Naive thymus-derived CD8-positive, alpha-beta T cell (primary cell): ENCODE measurements around the gene FIP1L1. TPM values are rescaled to one million over a fixed set of nuclear protein-coding genes. Genes with fewer than 3 reads are reported as not detected.

ENCODE experiments used
- ATAC-seq, 2 donors: fragments of 150-1000 bp; cut with Tn5 transposase in 1 of 2; sonication (Bioruptor Pico), chemical (Tn5 transposase) in 1 of 2; 1 replicate in 1 of 2; 2 replicates in 1 of 2; pipeline ENCODE4 v1.10.0; 2021; ENCODE audit warnings: mild to moderate bottlenecking in 2 of 2, moderate library complexity in 2 of 2
- POLR2A ChIA-PET: fragments of 350-600 bp; sonication (Branson Sonifier 250); formaldehyde crosslinking; loops from one replicate; lab custom pipeline; 2021; ENCODE audit warnings: antibody characterized with exemption; lab: Charles Lee
- DNase-seq, 10 donors: peaks; one replicate each; pipeline versions ENCODE4 v3.0.0 to v3.0.0-alpha.2; 2020 to 2022
- H3K27ac Mint-ChIP-seq, 10 donors: one replicate each; pipeline ENCODE4 v1.8.0; 2020 to 2022; ENCODE audit warnings: mild to moderate bottlenecking in 10 of 10, mixed read lengths in 10 of 10, moderate library complexity in 4 of 10, inconsistent platforms in 1 of 10
- H3K27me3 Mint-ChIP-seq, 5 donors: one replicate each; pipeline ENCODE4 v1.8.0; 2021 to 2022; ENCODE audit warnings: mixed read lengths in 5 of 5
- H3K36me3 Mint-ChIP-seq, 3 donors: one replicate each; pipeline ENCODE4 v1.8.0; 2020 to 2022; ENCODE audit warnings: mixed read lengths in 3 of 3, mild to moderate bottlenecking in 2 of 3, inconsistent platforms in 1 of 3
- H3K4me1 Mint-ChIP-seq, 4 donors: one replicate each; pipeline ENCODE4 v1.8.0; 2021 to 2022; ENCODE audit warnings: mixed read lengths in 4 of 4
- H3K4me3 Mint-ChIP-seq, 10 donors: one replicate each; pipeline ENCODE4 v1.8.0; 2020 to 2022; ENCODE audit warnings: mild to moderate bottlenecking in 10 of 10, mixed read lengths in 10 of 10, moderate library complexity in 6 of 10, inconsistent platforms in 1 of 10
- H3K9me3 Mint-ChIP-seq, 9 donors: one replicate each; pipeline ENCODE4 v1.8.0; 2020 to 2022; ENCODE audit warnings: mixed read lengths in 9 of 9, mild to moderate bottlenecking in 3 of 9, inconsistent platforms in 1 of 9, moderate library complexity in 1 of 9
- polyA plus RNA-seq, 3 donors: library from polyadenylated mRNA; unstranded; fragments of 300-500 nt; fragmentation: Illumina TruSeq; gene quantifications; one replicate each; pipeline ENCODE4 v1.2.3, GENCODE V29; 2021
- total RNA-seq, 8 experiments: library from RNA in 2 of 8; stranded (reverse) in 2 of 8; gene quantifications; one replicate each; pipeline ENCODE4 v1.2.3 and lab custom pipeline; 2021 to 2026

Gene FIP1L1
- total and polyA plus RNA-seq, 5 experiments from 2014 or later, result 55.3 to 91.7 (median 72.2) TPM

DNA sequence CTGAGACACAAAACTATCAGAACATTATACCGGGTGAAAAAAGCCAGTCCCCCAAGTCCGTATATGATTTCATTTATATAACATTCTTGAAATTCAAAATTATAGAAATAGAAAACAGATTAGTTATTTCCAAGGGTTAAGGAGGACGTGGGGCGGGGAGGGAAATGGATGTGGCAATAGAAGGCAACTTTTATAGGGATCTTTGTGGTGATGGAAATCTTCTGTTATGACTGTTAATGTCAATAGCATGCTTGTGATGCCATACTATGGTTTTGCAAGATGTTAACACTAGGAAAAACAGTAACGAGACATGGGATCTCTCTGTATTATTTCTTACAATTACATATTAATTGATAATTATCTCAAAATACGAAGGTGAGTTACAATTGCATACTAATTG, 117.4 kb downstream of the FIP1L1 start:
- DNase-seq (no peak), ATAC-seq (no peak)
- Mint-ChIP-seq H3K27ac (no peak overlapping the region), H3K36me3 (no peaks in the 10 kb centered on the region), H3K27me3 (peaks cover 0 to 9% (median 0%) of the 10 kb centered on the region in 5 donors), H3K4me3 (no peak overlapping the region), H3K9me3 (no peaks in the 10 kb centered on the region), H3K4me1 (peaks cover 0 to 2% (median 0%) of the 10 kb centered on the region in 4 donors)
- POLR2A ChIA-PET, result no interaction called here

- Mint-ChIP-seq H3K4me1 (peaks cover 0 to 2% (median 0%) of the 10 kb centered on the region in 4 donors), H3K27me3 (peaks cover 0 to 5% (median 0%) of the 10 kb centered on the region in 5 donors)
- POLR2A ChIA-PET, result no interaction called here
Observed at GRCh38 chr4:53497487-53498244, 120.2 kb downstream of the FIP1L1 start.

GRCh38 chr4:53498706-53499105, 121.3 kb downstream of the FIP1L1 start:
- POLR2A ChIA-PET, result no interaction called here
- peaks cover 0 to 5% (median 0%) of the 10 kb centered on the region in 5 donors for H3K27me3 Mint-ChIP-seq
- H3K4me3 Mint-ChIP-seq, result no peak overlapping the region
- H3K36me3 Mint-ChIP-seq, result no peaks in the 10 kb centered on the region
- H3K9me3 Mint-ChIP-seq, result no peaks in the 10 kb centered on the region
- no peak overlapping the region for H3K27ac Mint-ChIP-seq
- no peak for DNase-seq
- no peak for ATAC-seq
- H3K4me1 Mint-ChIP-seq, result peaks cover 0 to 2% (median 0%) of the 10 kb centered on the region in 4 donors

More at GRCh38 chr4:53497487-53498244, 120.2 kb downstream of the FIP1L1 start:
- DNase-seq, result no peak
- H3K36me3 Mint-ChIP-seq, result no peaks in the 10 kb centered on the region
- H3K27ac Mint-ChIP-seq, result no peak overlapping the region
- H3K9me3 Mint-ChIP-seq, result no peaks in the 10 kb centered on the region
- H3K4me3 Mint-ChIP-seq, result no peak overlapping the region
- ATAC-seq, result no peak

DNA sequence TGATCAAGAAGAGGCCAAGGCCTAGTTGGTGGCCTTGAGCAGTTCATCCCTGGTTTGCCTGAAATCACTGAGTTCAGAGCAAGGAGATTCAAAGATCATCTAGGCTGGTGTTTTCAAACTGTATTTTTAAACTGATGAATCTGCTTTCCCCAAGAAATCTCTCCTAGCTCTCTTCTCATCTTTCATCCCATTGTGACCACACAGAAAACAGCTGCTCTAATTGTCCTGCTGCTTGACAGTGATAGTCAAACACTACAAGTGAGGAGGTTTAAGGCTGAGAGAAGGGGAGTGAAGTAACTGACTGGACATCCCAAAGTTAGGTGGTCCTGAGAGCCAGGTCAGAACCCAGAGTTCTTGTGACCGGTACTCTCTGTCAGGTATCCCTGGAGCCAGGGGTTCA, 122.3 kb downstream of the FIP1L1 start:
- Mint-ChIP-seq H3K9me3 (no peaks in the 10 kb centered on the region), H3K4me1 (peaks cover 0 to 2% (median 0%) of the 10 kb centered on the region in 4 donors), H3K36me3 (no peaks in the 10 kb centered on the region), H3K4me3 (no peak overlapping the region), H3K27ac (no peak overlapping the region), H3K27me3 (peaks cover 0 to 5% (median 0%) of the 10 kb centered on the region in 5 donors)
- POLR2A ChIA-PET, result no interaction called here
- ATAC-seq (no peak), DNase-seq (no peak)

DNA sequence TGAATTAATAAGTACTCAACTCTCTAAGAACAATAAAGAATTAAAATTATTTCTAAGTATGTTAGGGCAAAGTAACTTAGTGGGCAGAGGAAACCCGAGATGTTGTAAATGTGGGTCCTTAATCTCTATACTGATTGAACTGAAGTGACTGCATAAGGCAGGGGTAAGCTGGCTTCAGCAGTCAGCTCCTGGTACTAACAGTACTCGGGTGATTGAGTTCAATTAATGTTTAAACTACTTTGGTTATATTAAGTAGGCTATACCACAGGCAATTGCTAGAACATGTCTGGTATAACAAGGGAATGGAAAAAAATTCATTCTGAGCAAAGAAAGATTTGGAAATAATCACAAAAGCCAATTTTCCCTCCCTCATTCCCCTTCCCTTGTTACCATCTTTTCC, 123.1 kb downstream of the FIP1L1 start:
- no peak overlapping the region for H3K27ac Mint-ChIP-seq
- no peaks in the 10 kb centered on the region for H3K36me3 Mint-ChIP-seq
- DNase-seq (no peak), ATAC-seq (no peak)
- POLR2A ChIA-PET, result no interaction called here
- H3K4me1 Mint-ChIP-seq, result peaks cover 0 to 2% (median 0%) of the 10 kb centered on the region in 4 donors
- no peaks in the 10 kb centered on the region for H3K9me3 Mint-ChIP-seq
- no peak overlapping the region for H3K4me3 Mint-ChIP-seq
- peaks cover 0 to 6% (median 0%) of the 10 kb centered on the region in 5 donors for H3K27me3 Mint-ChIP-seq

GRCh38 chr4:53501561-53501960, 124.1 kb downstream of the FIP1L1 start:
- Mint-ChIP-seq H3K27me3 (peaks cover 0 to 6% (median 0%) of the 10 kb centered on the region in 5 donors), H3K36me3 (no peaks in the 10 kb centered on the region), H3K9me3 (no peaks in the 10 kb centered on the region), H3K4me1 (peaks cover 0 to 2% (median 0%) of the 10 kb centered on the region in 4 donors), H3K27ac (no peak overlapping the region), H3K4me3 (no peak overlapping the region)
- POLR2A ChIA-PET, result no interaction called here
- ATAC-seq (no peak), DNase-seq (no peak)

- Mint-ChIP-seq H3K9me3 (no peaks in the 10 kb centered on the region), H3K4me1 (peaks cover 0 to 2% (median 0%) of the 10 kb centered on the region in 4 donors), H3K27me3 (peaks cover 0 to 4% (median 0%) of the 10 kb centered on the region in 5 donors), H3K36me3 (no peaks in the 10 kb centered on the region), H3K27ac (no peak overlapping the region), H3K4me3 (no peak overlapping the region)
- ATAC-seq (no peak), DNase-seq (no peak)
- POLR2A ChIA-PET, result no interaction called here
Observed at GRCh38 chr4:53502094-53502493, 124.7 kb downstream of the FIP1L1 start.

DNA sequence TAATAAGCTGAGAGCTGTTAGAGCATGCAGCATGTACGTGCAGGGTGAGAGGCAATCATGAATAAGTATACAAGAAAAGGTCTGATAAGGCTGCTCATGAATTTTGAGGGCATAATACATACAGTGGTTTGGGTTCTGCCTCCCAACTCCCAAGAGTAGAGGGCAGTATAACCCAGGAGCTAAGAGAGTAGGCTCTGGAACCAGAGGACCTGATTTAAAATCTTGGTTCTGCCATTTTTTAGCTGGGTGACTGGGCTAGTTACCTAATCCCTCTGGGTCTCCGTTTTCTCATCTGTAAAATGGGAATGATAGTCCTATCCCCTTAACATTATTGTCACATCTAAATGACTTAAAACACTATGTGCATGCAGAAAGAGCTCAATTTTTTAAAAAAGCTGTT, 128.5 kb downstream of the FIP1L1 start:
- Mint-ChIP-seq H3K4me3 (no peak overlapping the region), H3K27me3 (peaks cover 0 to 4% (median 0%) of the 10 kb centered on the region in 5 donors), H3K9me3 (no peaks in the 10 kb centered on the region), H3K27ac (no peak overlapping the region), H3K4me1 (no peaks in the 10 kb centered on the region), H3K36me3 (no peaks in the 10 kb centered on the region)
- DNase-seq (no peak), ATAC-seq (no peak)
- POLR2A ChIA-PET, result no interaction called here

- Mint-ChIP-seq H3K4me1 (no peaks in the 10 kb centered on the region), H3K27me3 (peaks cover 0 to 4% (median 0%) of the 10 kb centered on the region in 5 donors), H3K9me3 (no peaks in the 10 kb centered on the region), H3K4me3 (no peak overlapping the region), H3K27ac (no peak overlapping the region), H3K36me3 (no peaks in the 10 kb centered on the region)
- POLR2A ChIA-PET, result no interaction called here
- DNase-seq (no peak), ATAC-seq (no peak)
Observed at GRCh38 chr4:53507058-53507457, 129.6 kb downstream of the FIP1L1 start.

- no peak overlapping the region for H3K4me3 Mint-ChIP-seq
- no peaks in the 10 kb centered on the region for H3K36me3 Mint-ChIP-seq
- DNase-seq, result no peak
- H3K27me3 Mint-ChIP-seq, result peaks cover 0 to 4% (median 0%) of the 10 kb centered on the region in 5 donors
- H3K9me3 Mint-ChIP-seq, result no peaks in the 10 kb centered on the region
- no peak for ATAC-seq
- no peaks in the 10 kb centered on the region for H3K4me1 Mint-ChIP-seq
- H3K27ac Mint-ChIP-seq, result no peak overlapping the region
- POLR2A ChIA-PET, result no interaction called here
Observed at GRCh38 chr4:53507671-53508286, 130.3 kb downstream of the FIP1L1 start.

DNA sequence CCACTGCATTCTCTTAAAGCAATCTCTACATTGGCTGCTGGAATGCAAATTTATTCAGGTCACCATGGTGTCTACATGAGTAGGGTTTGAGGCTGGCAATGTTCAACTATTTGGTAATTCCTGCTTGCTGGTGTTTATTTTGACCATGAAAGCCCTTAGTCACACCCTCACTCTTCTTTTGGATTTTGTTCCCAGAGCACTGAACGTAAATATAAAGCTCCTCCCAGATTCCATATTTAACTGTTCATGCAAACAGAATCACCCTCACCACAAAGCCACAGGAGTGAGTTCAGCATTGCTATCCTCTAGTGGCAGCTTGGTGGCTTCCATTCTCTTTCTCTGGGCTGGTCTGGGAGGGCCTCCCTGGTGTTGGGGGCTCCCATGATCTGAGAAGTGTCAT, 131.0 kb downstream of the FIP1L1 start:
- POLR2A ChIA-PET, result no interaction called here
- no peaks in the 10 kb centered on the region for H3K4me1 Mint-ChIP-seq
- no peak for ATAC-seq

GRCh38 chr4:53510321-53510720, 132.9 kb downstream of the FIP1L1 start:
- no peaks in the 10 kb centered on the region for H3K4me1 Mint-ChIP-seq
- POLR2A ChIA-PET, result no interaction called here
- no peak overlapping the region for H3K4me3 Mint-ChIP-seq
- H3K9me3 Mint-ChIP-seq, result no peaks in the 10 kb centered on the region
- ATAC-seq, result no peak
- no peak overlapping the region for H3K27ac Mint-ChIP-seq
- DNase-seq, result no peak
- no peaks in the 10 kb centered on the region for H3K36me3 Mint-ChIP-seq
- peaks cover 0 to 16% (median 3%) of the 10 kb centered on the region in 5 donors for H3K27me3 Mint-ChIP-seq

More for the DNA sequence above, 131.0 kb downstream of the FIP1L1 start:
- H3K36me3 Mint-ChIP-seq, result no peaks in the 10 kb centered on the region
- H3K4me3 Mint-ChIP-seq, result no peak overlapping the region
- H3K27me3 Mint-ChIP-seq, result peaks cover 0 to 8% (median 2%) of the 10 kb centered on the region in 5 donors
- DNase-seq, result no peak
- no peaks in the 10 kb centered on the region for H3K9me3 Mint-ChIP-seq
- H3K27ac Mint-ChIP-seq, result no peak overlapping the region
